Transverse colon (tissue), 4 donors: ENCODE results near the gene TRIM3.

Experiments used
- CTCF ChIP-seq, 5 experiments: fragments of 200-600 bp in 3 of 5; fragments of 450-650 bp in 2 of 5; sonication (generic) in 3 of 5; IDR thresholded peaks; 1 replicate in 2 of 5; 2 replicates in 3 of 5; pipeline ENCODE4 v1.5.1; 2016 to 2017; ENCODE audit warnings: antibody characterized with exemption in 5 of 5, inconsistent platforms in 3 of 5, mild to moderate bottlenecking in 2 of 5, moderate library complexity in 1 of 5
- POLR2AphosphoS5 ChIP-seq, 3 donors: sonication (generic); formaldehyde crosslinking; IDR thresholded peaks; one replicate each; pipeline ENCODE4 v1.6.1; 2016; ENCODE audit warnings: antibody characterized with exemption in 3 of 3

DNA sequence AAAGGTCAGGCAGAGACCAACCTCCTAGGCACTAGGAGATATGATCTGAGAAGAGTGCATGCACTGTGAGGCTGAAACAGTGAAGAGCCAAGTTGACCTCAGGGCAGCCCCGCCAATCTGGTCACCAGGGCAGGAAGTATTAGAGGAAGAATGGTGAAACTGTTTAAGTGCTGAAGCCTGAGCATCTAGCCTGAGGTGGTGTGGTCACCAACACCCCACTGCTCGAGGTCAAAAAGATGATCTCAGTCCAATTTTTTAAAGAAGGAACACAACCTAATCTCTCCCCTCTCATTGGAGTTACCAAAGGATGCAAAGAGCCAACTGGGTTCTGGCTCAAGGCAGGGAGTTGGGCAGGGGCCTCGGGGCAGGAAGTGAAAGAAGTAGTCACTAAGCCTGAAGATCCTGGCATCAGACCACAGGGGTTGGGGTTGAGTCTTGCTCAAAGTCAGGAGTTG, 58.8 kb downstream of the TRIM3 start:
- no peak for TF ChIP-seq CTCF (IDR thresholded peaks at IDR 0.05)
- TF ChIP-seq POLR2AphosphoS5 (IDR thresholded peaks at IDR 0.05) = no peak
